MM.1S (cell line): ENCODE data around the gene PTPRZ1.

Source experiments
- EZH2 ChIP-seq: fragments of 300-600 bp; sonication (generic); optimal IDR thresholded peaks from 2 replicates; pipeline ENCODE3; 2017; ENCODE audit warnings: low read depth, mild to moderate bottlenecking, antibody characterized with exemption, low read length, mixed read lengths
- EZH2phosphoT487 ChIP-seq: fragments of 300-600 bp; sonication (generic); IDR thresholded peaks from 2 replicates; pipeline ENCODE4 v1.6.1; 2018; ENCODE audit warnings: antibody characterized with exemption, low read length
- TF ChIP-seq, protein P1 (sequence below): fragments of 300-600 bp; sonication (generic); IDR thresholded peaks from 2 replicates; pipeline ENCODE4 v1.5.1; 2016; ENCODE audit warnings: antibody characterized with exemption, low read length, mixed read lengths

DNA sequence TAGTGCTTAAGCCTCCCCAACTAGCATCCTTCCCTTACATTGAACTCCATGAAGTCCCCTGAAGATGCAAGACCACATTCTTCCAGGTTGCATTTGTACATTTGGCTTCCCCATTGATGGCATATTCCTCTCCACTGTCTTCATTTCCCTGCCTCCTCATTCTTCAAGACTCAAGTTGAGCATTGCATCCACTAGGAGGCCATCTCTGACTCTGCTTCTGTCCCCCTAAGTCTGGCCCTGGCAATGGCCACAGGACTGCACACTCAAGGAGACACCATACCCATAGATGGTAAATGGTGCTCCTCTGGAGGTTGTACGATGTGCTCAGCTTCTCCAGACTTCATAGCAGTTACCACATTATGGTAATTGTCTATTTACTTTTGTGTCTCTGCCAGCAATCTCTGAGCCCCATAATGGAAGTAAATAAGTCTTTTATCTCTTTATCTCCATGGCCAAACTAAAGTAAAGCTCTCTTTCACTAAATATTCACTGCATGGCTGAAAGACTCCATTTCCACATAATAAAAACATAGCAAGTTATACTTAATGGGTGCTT is 112.6 kb downstream of the PTPRZ1 start:
- TF ChIP-seq, protein P1, sequence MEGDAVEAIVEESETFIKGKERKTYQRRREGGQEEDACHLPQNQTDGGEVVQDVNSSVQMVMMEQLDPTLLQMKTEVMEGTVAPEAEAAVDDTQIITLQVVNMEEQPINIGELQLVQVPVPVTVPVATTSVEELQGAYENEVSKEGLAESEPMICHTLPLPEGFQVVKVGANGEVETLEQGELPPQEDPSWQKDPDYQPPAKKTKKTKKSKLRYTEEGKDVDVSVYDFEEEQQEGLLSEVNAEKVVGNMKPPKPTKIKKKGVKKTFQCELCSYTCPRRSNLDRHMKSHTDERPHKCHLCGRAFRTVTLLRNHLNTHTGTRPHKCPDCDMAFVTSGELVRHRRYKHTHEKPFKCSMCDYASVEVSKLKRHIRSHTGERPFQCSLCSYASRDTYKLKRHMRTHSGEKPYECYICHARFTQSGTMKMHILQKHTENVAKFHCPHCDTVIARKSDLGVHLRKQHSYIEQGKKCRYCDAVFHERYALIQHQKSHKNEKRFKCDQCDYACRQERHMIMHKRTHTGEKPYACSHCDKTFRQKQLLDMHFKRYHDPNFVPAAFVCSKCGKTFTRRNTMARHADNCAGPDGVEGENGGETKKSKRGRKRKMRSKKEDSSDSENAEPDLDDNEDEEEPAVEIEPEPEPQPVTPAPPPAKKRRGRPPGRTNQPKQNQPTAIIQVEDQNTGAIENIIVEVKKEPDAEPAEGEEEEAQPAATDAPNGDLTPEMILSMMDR: no peak
- TF ChIP-seq EZH2 (no peak), EZH2phosphoT487 (no peak)
